ENCODE measurements around the gene RASGRP1.
A peak's percentile ranks its signal among the peaks of the same experiment; 100 is the strongest.

The RASGRP1 gene

GRCh38 chr15:38565287-38565670 is 665 bp upstream of the RASGRP1 start:
- no peak for DNase-seq

DNA sequence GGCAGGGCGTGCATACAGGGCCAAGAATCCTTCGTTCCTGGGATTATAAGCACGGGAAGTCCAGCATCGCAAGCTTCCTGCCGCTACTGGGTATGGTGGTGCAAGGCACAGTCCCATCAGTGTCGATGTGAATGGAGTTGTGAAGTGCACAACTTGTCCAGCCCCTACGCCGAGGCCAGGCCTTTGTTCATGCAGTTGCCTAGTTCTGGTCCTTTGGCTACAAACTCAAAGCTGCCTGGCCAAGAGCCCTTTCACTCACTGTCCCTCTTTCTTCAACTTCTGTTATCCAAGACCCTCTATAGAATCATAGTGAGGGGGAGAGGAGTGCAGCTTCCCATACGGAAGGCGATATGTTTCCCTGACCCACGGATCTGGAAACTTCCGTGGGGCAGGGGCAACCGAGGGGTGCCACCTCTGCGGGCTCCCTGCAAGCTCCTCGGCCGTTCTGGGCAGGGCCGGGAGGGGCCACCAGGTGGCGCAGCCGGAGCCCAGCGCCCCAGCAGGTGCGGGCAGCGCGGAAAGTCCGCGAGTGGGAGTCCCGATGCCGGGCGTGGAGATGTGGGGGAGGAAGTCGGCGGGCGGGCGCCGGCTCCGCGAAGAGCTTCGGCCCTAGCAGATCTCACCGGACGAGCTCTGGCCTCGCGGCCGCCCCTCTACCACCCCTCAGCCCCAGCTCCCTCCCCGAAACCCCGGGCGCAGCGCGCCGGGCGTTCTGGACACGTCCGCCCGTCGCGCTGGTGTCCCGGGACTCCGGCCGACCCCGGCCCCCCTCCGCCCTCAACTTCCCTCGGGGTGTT is 693 bp downstream of the RASGRP1 start:
- DNase-seq, result peak; percentile 21

- DNase-seq, result no peak
Observed at GRCh38 chr15:38562278-38562677, 2.3 kb downstream of the RASGRP1 start.

- DNase-seq, result no peak
Observed at GRCh38 chr15:38560456-38560926, 4.1 kb downstream of the RASGRP1 start.

DNA sequence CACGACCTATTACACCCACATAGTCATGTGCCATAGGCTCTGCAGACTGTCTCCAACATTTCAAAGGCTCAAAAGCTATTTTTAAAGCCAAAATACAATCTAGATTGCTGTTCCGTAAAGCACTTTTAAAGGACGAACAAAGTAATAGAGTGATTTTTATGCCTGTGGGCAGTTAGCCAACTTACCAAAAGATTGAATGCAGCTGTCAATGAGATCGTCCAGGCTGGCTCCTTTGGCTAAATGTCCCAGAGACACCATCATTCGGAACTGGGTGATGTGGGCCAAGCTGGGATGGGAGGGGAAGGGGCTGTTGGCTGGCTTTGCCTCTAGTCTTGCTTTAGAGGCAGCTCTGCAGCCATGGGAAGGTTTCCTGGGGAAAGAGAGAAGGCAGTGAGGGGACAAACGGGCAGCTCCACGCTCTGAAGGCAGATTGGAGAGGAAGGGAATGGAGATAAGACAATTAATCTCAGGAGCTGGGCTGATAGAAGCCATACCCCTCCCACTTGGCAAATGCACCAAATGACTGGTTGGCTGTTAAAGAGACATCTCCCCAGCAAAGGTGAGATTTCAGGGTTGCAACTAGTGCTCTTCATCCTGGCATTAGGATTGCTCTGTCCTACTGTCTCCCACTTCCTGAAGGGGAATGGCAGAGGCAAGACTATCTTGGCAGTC is 4.8 kb downstream of the RASGRP1 start:
- DNase-seq, result no peak

DNA sequence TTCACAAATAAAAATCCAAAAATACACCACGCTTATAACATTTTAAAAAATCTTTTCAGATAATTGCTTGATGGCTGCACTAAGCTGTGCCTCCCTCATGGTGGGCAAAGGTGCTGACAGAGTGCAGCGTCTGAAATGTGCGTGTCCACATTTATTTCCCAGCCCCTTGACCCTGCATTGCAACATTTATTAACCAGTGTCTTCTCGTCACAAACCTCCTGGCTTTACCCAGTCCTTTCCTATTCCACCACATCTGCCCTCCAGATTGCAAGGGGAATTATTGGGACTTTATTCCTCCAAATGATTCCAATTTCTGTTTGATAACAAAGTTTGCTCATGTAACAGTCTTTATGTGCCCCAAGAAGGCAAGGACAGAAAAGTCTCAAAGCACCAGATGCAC is 5.5 kb downstream of the RASGRP1 start:
- no peak for DNase-seq

GRCh38 chr15:38558372-38559059 is 6.1 kb downstream of the RASGRP1 start:
- DNase-seq, result peak; percentile 65

- DNase-seq, result no peak
Observed at GRCh38 chr15:38557921-38558320, 6.7 kb downstream of the RASGRP1 start.

DNA sequence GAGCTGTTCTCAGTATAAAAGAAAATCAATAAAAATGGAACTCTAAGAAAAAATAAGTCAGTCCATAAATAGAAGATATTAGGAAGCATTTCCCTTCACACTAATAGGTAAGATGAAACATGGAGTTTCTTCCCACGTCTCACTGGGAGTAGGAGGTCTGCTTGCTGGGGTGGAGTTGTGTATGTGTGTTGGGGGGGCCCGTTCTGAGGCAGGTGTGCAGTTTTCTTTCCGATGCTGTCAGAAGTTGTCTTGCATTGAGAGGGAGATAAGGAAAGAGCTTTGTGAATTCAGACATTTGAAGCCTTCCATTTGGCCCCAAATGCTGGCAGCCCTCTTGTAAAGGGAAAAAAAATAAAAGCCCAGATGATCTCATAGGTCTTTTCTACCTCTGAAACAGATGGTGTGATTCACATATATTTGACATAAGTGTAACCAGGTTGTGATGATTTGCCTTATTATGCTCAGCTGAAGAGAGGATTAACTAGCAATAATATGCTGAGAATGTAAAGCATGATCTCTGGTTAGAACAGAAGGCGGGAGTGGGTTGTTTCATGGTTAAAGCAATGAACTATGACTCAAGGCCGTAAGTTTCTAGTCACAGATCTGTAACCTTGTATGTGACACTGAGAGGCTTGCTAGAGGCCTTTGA is 8.8 kb downstream of the RASGRP1 start:
- DNase-seq, result peak; percentile 80

DNA sequence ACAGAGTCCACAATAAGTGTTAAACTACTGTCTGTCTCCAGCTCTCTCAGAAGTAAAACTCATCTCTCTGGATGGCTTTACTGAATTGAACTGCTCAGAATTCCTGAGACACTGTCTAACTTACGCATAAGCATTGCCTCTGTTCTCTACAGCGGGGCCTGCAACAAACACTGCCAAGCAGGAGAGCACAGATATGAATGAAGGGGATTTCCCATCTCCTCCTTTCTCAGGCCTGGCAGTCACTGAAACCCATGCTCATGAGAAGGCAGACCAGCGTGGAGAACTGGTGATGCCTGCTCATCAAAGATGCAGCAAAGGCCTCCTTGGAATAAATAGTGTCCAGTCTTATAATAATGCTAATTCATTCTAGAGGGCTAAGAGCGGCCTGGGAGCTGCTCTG is 10.3 kb downstream of the RASGRP1 start:
- DNase-seq, result no peak

DNA sequence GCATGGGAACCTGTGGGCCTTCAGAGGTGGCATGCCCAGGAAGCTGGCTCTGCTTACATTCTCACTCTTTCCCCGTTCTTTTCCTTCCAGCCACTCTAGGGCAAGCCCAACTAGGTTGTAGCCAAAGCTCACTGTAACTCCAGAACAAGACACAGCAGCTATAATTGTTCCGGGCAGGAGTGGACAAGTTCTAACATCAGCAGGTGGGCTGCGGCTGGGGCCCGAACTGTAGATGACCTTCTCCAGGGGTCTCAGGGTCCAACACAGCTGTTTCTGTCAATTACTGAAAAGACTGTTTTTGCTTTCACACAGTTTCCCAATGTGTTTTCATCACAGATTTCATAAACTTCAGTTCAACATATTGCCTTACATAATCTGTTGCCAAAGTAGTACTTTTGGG is 11.5 kb downstream of the RASGRP1 start:
- no peak for DNase-seq

GRCh38 chr15:38551720-38552648 is 12.6 kb downstream of the RASGRP1 start:
- DNase-seq, result no peak

- DNase-seq, result peak; percentile 87
Observed at GRCh38 chr15:38549222-38549621, 15.4 kb downstream of the RASGRP1 start.

DNA sequence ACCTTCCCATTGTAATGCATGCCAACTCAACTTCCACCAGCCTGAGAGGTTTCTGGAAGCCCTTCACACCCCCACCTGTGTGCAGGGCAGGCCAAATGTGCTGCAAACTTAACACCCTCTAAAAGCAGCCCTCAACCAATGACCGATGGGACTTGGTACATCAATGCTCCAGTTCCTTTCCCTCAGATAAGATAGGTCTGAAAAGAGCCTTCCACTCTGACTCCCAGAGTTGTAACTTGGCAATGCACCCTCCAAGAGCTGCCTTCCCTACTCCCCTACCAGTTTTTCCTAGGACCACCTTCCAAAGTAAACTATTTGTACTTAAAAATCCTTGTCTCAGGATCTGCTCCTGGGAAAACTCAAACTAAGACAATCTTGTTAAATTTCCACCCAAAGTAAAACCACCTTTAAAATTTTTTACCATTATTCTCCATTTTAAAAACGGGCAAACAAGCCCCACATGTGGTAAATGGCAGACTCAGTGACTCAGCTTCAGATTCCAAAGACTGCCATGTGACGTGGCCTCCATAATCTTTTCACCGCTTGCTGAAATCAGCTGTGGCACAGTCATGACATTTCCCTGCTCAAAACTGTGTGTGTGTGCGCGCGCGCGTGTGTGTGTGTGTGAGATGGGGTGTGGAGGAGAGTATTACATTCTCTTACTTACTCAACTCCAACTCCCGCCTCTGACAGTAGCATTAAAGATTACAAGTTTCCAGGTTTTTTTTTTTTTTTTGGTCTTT is 17.2 kb downstream of the RASGRP1 start:
- peak; percentile 77 for DNase-seq

DNA sequence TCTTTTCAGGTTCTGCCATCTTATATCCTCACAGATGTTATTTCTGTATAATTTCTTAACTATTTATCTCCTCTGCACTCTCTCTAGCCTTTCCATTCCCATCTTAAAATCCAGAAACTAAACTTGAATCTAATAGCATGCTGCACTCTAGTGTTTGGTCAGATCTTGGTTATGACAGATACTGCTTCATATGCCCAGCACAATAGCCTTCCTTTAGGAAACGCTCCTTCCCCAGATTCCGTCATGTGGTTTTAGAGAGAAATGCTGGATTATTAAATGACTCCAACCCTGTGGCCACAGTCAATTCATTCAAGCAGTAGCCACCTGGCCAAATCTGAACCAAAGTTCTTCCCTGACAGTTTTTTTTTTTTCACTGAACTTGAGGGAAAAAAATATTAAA is 19.4 kb downstream of the RASGRP1 start:
- no peak for DNase-seq

- no peak for DNase-seq
Observed at GRCh38 chr15:38541026-38541425, 23.6 kb downstream of the RASGRP1 start.

DNA sequence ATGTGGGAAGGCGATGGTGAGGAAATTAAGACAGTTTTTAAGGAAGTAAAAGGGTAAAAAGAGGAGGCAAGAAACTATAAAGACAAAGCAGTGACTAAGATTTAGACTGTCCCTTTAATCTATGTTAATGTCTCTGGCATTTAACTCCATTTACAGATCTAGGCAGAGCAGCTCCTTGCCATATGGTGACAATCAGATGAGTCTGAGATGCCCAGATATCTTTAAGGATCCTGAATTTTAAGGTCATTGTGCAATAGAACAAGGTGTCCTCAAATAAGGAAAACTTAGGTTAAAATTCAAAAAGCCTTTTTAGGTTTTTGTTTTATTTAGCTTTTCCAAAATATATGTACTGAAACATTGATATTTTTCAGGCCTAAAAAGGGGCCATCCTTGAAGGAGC is 24.1 kb downstream of the RASGRP1 start:
- no peak for DNase-seq

- no peak for DNase-seq
Observed at GRCh38 chr15:38539008-38539343, 25.6 kb downstream of the RASGRP1 start.

DNA sequence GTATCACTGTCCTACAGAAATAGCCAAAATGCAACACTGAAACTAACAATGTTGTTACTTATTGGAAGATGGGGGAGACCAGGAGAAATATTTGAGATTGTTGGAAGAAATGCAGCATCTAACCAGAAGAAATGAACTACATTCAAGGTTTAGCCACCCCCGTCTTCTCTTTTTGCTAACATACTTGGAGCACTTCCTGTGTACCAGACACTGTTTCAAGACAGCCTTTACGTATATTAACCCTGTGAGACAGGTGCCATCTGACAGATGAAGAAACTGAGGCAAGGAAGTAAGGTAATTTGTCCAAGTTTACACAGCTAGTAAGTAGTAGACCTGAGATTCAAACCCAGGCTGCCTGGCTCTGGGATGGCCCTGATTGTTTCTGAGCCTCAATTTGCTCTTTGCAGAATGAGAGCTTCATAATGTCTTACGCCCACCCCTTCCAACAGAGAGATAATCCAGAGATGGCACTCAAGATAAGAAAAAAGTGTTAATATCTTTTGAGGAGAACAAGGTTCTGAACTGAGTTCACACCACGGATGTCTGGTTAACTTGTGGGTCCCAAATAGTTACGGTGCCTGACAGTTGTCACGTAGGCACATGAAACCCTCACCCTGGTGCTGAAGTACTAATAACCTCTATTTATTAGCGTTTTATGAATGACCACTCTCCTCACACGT is 26.1 kb downstream of the RASGRP1 start:
- DNase-seq, result no peak

DNA sequence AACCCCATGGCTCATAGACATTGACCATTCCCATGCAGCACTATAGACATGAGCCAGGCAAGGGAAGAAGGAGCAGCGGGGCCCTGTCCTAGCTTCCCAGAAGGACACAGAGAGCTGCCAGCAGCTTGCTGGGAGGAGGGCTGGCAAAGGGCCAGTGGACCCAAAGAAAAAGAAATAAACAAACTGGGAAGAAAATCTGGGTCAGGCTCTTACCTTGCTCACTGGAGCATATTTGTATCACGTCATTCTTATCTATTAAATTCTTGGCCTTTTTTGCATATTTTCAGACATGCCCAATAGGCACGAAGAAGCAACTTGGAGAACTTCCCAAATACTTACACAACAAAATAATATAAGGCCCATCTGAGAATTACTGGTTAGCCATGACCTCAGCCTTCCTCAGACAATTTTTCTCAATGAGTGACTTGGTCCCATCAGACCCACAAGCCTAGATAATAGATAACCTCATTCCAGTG is 28.4 kb downstream of the RASGRP1 start:
- peak; percentile 83 for DNase-seq

Measured in HCEC 1CT (cell line).